HG02885 (cell line): ENCODE data around the gene CNGA3.
"Not testable (repeated sequence)": the region's sequence is repeated elsewhere in the genome, so short reads cannot be mapped to it uniquely, and the experiment has no call there.

Source experiments
- ATAC-seq: cut with Tn5 transposase; IDR thresholded peaks from one replicate; pipeline ENCODE4 v1.9.1; 2021; ENCODE audit warnings: mild to moderate bottlenecking; ENCODE audit not compliant: unreplicated experiment, poor library complexity

The CNGA3 gene

GRCh38 chr2:98434492-98434891, 88.2 kb downstream of the CNGA3 start:
- ATAC-seq, result no peak

- not testable (repeated sequence) for ATAC-seq
Measured at GRCh38 chr2:98435670-98436069, 89.4 kb downstream of the CNGA3 start.

GRCh38 chr2:98436734-98437133, 90.5 kb downstream of the CNGA3 start:
- no peak for ATAC-seq

- peak; percentile 62 for ATAC-seq
Measured at GRCh38 chr2:98438190-98439133, 92.2 kb downstream of the CNGA3 start.

- no peak for ATAC-seq
Measured at GRCh38 chr2:98441706-98442450, 95.6 kb downstream of the CNGA3 start.

GRCh38 chr2:98442488-98442887, 96.2 kb downstream of the CNGA3 start:
- ATAC-seq, result no peak

GRCh38 chr2:98444436-98445176, 98.3 kb downstream of the CNGA3 start, which contains the start of gene INPP4A:
TSS of gene INPP4A (plus strand) at chr2:98444858. CDS start at chr2:98520049, 75,191 bp downstream.
- peak; percentile 88 for ATAC-seq

GRCh38 chr2:98445177-98445682, 99.0 kb downstream of the CNGA3 start:
- peak; percentile 35 for ATAC-seq

GRCh38 chr2:98445683-98446581, 99.7 kb downstream of the CNGA3 start:
- no peak for ATAC-seq

GRCh38 chr2:98446850-98447249, 100.6 kb downstream of the CNGA3 start:
- ATAC-seq, result no peak
